ENCODE measurements around the gene TESK2.

GRCh38 chr1:45510036-45510971 lies 19.3 kb upstream of the TESK2 start:
- TF ChIP-seq CTCF (IDR thresholded peaks at IDR 0.05) (no peak), POLR2A (IDR thresholded peaks at IDR 0.05) (no peak)

All from adrenal gland (tissue), 5 donors.